Breast epithelium (tissue), 3 donors: Measurements from ENCODE around the gene PTPN4.

Source experiments
- POLR2A ChIP-seq: fragments of 450-650 bp; IDR thresholded peaks from one replicate; pipeline ENCODE4 v1.6.1; 2016; ENCODE audit warnings: antibody characterized with exemption, mild to moderate bottlenecking, moderate library complexity
- POLR2AphosphoS5 ChIP-seq, 3 donors: sonication (generic); formaldehyde crosslinking; IDR thresholded peaks; one replicate each; pipeline ENCODE4 v1.6.1; 2017; ENCODE audit warnings: antibody characterized with exemption in 3 of 3
- TF ChIP-seq, protein P1 (sequence below), 3 donors: fragments of 450-650 bp; IDR thresholded peaks; one replicate each; pipeline ENCODE4 v1.5.1; 2016 to 2017; ENCODE audit warnings: antibody characterized with exemption in 3 of 3, mild to moderate bottlenecking in 3 of 3, moderate library complexity in 3 of 3

DNA sequence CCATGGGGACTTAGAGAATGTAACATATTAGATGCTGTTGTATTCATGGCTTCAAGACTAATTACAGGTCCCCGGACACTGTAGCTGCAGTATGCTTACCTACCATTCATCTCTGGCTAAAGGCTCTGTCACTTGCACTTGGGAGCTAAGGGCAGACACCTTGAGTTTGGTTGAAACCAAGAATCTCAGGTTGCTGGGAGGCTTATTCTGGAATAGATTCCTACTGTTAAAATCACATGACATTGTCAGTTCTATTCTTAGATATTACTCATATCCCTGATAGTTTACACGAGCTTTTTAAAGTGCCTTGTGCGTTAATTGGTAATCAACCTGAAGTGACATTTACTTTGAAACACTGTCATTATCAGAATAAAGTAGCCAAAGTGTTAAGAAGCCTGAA lies 180.2 kb downstream of the PTPN4 start:
- TF ChIP-seq, protein P1, sequence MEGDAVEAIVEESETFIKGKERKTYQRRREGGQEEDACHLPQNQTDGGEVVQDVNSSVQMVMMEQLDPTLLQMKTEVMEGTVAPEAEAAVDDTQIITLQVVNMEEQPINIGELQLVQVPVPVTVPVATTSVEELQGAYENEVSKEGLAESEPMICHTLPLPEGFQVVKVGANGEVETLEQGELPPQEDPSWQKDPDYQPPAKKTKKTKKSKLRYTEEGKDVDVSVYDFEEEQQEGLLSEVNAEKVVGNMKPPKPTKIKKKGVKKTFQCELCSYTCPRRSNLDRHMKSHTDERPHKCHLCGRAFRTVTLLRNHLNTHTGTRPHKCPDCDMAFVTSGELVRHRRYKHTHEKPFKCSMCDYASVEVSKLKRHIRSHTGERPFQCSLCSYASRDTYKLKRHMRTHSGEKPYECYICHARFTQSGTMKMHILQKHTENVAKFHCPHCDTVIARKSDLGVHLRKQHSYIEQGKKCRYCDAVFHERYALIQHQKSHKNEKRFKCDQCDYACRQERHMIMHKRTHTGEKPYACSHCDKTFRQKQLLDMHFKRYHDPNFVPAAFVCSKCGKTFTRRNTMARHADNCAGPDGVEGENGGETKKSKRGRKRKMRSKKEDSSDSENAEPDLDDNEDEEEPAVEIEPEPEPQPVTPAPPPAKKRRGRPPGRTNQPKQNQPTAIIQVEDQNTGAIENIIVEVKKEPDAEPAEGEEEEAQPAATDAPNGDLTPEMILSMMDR (IDR thresholded peaks at IDR 0.05): no peak
- TF ChIP-seq POLR2AphosphoS5 (IDR thresholded peaks at IDR 0.05) (no peak), POLR2A (no peak)
